Neural crest cell (in vitro differentiated cells): Measurements from ENCODE around the gene C16orf92. TPM values are rescaled to one million over a fixed set of nuclear protein-coding genes. Genes with fewer than 3 reads are reported as not detected.

Source experiments
- DNase-seq: peaks from one replicate; pipeline ENCODE4 v3.0.0; 2021; ENCODE audit warnings: low read depth, mixed read lengths, low spot score
- H3K27ac Mint-ChIP-seq: one replicate; pipeline ENCODE4 v1.8.0; 2021; ENCODE audit warnings: mild to moderate bottlenecking, mixed read lengths; ENCODE audit not compliant: unreplicated experiment
- H3K27me3 Mint-ChIP-seq: 2 replicates; pipeline ENCODE4 v1.8.0; 2021; ENCODE audit warnings: low read depth, mild to moderate bottlenecking, mixed read lengths
- H3K36me3 Mint-ChIP-seq: 2 replicates; pipeline ENCODE4 v1.8.0; 2021; ENCODE audit warnings: low read depth, mild to moderate bottlenecking, mixed read lengths
- H3K4me1 Mint-ChIP-seq: 2 replicates; pipeline ENCODE4 v1.8.0; 2021; ENCODE audit warnings: mixed read lengths
- H3K4me3 Mint-ChIP-seq: one replicate; pipeline ENCODE4 v1.8.0; 2021; ENCODE audit warnings: mild to moderate bottlenecking, mixed read lengths
- H3K9me3 Mint-ChIP-seq: 2 replicates; pipeline ENCODE4 v1.8.0; 2021; ENCODE audit warnings: mixed read lengths
- total RNA-seq: library from RNA; stranded (reverse); gene quantifications from 2 replicates; pipeline ENCODE4 v1.2.1, GENCODE V29; 2021
- TF ChIP-seq, protein P1 (sequence below): fragments of 200-600 bp; sonication (generic); conservative IDR thresholded peaks from 2 replicates; pipeline ENCODE4 v1.5.0; 2021; ENCODE audit warnings: antibody characterized with exemption, mild to moderate bottlenecking

The C16orf92 gene
- total RNA-seq, 1 donor from 2014 or later: not detected

- Mint-ChIP-seq H3K36me3 (peaks cover 25% of the 10 kb centered on the region), H3K9me3 (no peaks in the 10 kb centered on the region), H3K4me1 (peaks cover 31% of the 10 kb centered on the region), H3K27ac (no peak overlapping the region), H3K27me3 (no peaks in the 10 kb centered on the region), H3K4me3 (peak overlapping the region; percentile 61)
- TF ChIP-seq, protein P1, sequence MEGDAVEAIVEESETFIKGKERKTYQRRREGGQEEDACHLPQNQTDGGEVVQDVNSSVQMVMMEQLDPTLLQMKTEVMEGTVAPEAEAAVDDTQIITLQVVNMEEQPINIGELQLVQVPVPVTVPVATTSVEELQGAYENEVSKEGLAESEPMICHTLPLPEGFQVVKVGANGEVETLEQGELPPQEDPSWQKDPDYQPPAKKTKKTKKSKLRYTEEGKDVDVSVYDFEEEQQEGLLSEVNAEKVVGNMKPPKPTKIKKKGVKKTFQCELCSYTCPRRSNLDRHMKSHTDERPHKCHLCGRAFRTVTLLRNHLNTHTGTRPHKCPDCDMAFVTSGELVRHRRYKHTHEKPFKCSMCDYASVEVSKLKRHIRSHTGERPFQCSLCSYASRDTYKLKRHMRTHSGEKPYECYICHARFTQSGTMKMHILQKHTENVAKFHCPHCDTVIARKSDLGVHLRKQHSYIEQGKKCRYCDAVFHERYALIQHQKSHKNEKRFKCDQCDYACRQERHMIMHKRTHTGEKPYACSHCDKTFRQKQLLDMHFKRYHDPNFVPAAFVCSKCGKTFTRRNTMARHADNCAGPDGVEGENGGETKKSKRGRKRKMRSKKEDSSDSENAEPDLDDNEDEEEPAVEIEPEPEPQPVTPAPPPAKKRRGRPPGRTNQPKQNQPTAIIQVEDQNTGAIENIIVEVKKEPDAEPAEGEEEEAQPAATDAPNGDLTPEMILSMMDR: no peak
- no peak for DNase-seq
Measured at GRCh38 chr16:30070490-30070889, 47.5 kb downstream of the C16orf92 start.

Other genes starting within 250 kb of the C16orf92 start
- not detected in 2 replicates for gene ZG16, start 244.9 kb upstream of the C16orf92 start, total RNA-seq
- 162 and 173 TPM in 2 replicates for gene KIF22, start 232.4 kb upstream of the C16orf92 start, total RNA-seq
- gene MAZ, start 216.7 kb upstream of the C16orf92 start, total RNA-seq: 605 and 635 TPM in 2 replicates
- gene PRRT2, start 211.0 kb upstream of the C16orf92 start, total RNA-seq: 18.6 and 21.2 TPM in 2 replicates
- 47.6 and 48.4 TPM in 2 replicates for gene PAGR1, start 207.0 kb upstream of the C16orf92 start, total RNA-seq
- 1.6 and 2.1 TPM in 2 replicates for gene MVP, start 202.7 kb upstream of the C16orf92 start, total RNA-seq
- gene CDIPT, start 160.0 kb upstream of the C16orf92 start, total RNA-seq: 37.5 and 40.6 TPM in 2 replicates
- 8.7 and 9.3 TPM in 2 replicates for gene SEZ6L2, start 123.6 kb upstream of the C16orf92 start, total RNA-seq
- 2.5 and 2.8 TPM in 2 replicates for gene ASPHD1, start 122.7 kb upstream of the C16orf92 start, total RNA-seq
- gene KCTD13, start 97.0 kb upstream of the C16orf92 start, total RNA-seq: 24.3 and 25.2 TPM in 2 replicates
- 70.7 and 74.0 TPM in 2 replicates for gene TMEM219, start 61.1 kb upstream of the C16orf92 start, total RNA-seq
- 67.7 and 73.2 TPM in 2 replicates for gene TAOK2, start 49.3 kb upstream of the C16orf92 start, total RNA-seq
- 31.8 and 34.8 TPM in 2 replicates for gene HIRIP3, start 27.6 kb upstream of the C16orf92 start, total RNA-seq
- 81.9 and 88.6 TPM in 2 replicates for gene INO80E, start 27.0 kb upstream of the C16orf92 start, total RNA-seq
- gene DOC2A, start 12.2 kb upstream of the C16orf92 start, total RNA-seq: 5.7 and 6.4 TPM in 2 replicates
- 14.2 and 15.3 TPM in 2 replicates for gene TLCD3B, start 8.1 kb downstream of the C16orf92 start, total RNA-seq
- gene ALDOA, start 42.6 kb downstream of the C16orf92 start, total RNA-seq: 640 and 669 TPM in 2 replicates
- gene PPP4C, start 52.8 kb downstream of the C16orf92 start, total RNA-seq: 141 and 144 TPM in 2 replicates
- gene TBX6, start 68.7 kb downstream of the C16orf92 start, total RNA-seq: 0.79 and 1.2 TPM in 2 replicates
- 9.6 and 12.4 TPM in 2 replicates for gene YPEL3, start 73.0 kb downstream of the C16orf92 start, total RNA-seq
- 6.7 and 7.7 TPM in 2 replicates for gene GDPD3, start 90.3 kb downstream of the C16orf92 start, total RNA-seq
- gene MAPK3, start 100.0 kb downstream of the C16orf92 start, total RNA-seq: 60.5 and 62.6 TPM in 2 replicates
- 25.2 and 25.8 TPM in 2 replicates for gene CORO1A, start 160.4 kb downstream of the C16orf92 start, total RNA-seq
- gene BOLA2B, start 170.5 kb downstream of the C16orf92 start, total RNA-seq: 103 and 118 TPM in 2 replicates
- gene SLX1A, start 170.7 kb downstream of the C16orf92 start, total RNA-seq: 45.0 and 69.1 TPM in 2 replicates
- 23.9 and 26.4 TPM in 2 replicates for gene SULT1A3, start 176.1 kb downstream of the C16orf92 start, total RNA-seq
- 11.2 and 15.4 TPM in 2 replicates for gene NPIPB13, start 225.3 kb downstream of the C16orf92 start, total RNA-seq